Right hindlimb (tissue), 1 donor: Measurements from ENCODE around the gene OGA.

Source experiments
- DNase-seq: peaks from one replicate; pipeline ENCODE4 v3.0.0-alpha.2; 2018

Gene OGA

DNA sequence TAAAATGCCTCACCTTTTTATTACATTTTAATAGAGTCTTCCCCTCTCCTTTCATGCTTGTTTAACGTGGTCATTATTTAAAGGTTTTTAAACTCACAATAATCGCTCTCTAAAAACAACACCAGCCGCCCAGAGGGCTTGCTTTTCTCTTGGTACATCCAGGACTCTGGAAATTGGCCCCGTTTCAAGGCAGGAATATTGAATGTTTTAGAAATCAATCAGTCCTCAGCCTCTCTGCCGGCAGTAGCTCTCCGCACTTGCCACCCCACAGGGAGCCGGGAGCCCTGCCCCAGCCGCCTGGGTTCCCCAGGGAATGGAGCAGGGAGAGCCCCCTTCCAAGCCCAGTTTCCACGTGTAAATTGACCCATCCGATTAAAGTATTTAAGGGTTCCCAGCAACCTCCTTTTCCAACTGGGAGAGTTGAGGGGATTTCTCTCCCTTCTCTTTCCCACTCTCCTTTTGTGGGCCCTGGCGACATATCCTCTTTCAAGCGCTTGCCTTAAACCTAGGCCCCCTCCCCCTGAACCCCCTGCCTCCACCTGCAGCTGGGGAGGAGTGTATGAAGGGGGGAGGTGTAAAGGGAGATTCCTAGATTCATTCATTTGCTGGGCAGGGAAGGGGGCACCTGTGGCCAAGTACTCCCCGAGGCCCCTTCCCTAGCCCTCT, 44.2 kb downstream of the OGA start:
- DNase-seq, result no peak

- DNase-seq, result no peak
Observed at GRCh38 chr10:101772895-101773761, 45.1 kb downstream of the OGA start.

DNA sequence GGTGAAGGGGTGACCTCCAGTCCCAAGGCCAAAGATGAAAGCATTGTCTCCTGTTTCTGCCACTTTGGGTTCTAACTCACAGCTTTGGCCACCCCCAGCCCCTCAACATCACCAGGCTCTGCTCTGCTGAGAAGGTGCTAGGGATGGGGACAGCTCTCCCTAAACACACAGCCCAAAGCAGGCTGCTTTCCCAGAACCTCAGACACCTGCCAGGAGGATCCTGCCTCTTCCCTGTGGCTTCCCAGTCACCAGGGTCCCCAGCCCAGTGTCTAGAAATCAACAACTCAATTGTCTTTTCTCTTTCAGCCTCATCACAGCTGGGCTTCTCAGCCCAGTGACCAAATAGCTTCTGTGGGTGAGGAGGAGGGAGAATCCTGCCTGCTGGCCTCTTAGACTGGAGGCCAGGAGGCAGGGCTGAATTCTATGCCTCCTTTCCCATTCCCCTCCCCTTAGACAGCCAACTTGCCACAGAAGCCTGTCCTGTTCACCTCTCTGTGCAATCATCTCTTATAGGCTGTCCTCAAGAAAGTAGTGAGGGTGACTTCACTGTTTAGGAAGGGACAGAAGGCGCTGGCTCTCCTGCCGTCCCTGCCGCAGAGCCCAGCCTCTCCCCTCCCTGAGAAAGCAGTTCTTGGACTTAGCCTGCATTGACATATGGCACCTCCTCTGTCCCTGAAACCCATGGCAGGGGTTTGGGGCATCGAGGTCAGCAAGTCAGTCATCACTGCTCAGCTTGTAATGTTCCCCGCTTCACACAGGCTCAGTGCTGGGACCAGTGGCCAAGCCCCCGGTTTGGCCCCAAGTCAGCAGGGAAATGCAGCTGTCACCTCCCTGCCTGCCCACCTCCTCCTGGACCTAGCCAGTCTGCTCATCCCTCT, 46.0 kb downstream of the OGA start:
- no peak for DNase-seq

GRCh38 chr10:101771380-101771779, 46.9 kb downstream of the OGA start:
- no peak for DNase-seq

DNA sequence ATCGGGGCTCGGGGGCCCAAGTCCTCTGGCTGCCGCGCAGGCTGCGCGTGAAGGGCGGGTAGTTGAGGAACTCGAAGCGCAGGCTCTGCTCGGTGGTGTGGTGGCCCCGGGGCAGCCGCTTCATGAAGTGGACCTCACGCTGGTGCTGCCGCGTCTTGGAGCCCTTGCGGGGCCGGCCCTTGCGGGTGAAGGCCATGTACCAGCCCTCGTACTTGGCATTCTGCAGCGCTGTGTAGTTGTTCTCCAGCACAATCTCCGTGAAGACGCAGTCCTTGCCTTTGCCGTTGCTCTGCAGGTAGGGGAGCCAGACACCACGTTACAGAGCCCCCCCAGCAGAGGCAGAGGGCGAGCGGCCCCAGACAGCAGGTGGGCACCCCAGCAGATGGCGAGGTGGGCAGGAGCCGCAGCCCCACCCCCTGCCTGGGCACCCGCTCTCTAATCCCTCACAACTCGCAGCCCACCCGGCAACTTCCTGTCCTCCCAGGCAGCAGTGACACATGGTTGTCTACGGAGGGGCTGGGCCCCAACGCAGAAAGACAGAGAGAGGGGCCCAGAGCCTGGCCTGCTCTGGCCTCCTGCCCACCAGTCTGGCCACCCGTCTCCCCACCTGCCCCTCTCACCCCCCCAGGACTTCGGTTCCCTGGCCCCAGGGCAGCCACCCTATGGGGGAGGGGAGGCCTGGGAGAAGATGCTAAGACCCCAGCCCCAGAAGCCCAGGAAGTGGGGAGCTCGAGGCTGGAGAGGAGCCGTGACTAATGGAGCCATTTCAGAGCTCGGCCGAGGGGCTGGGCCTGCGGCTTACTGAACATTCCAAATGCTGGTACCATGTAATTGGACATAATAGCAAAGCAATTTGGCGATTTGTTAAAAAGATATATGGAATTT, 47.7 kb downstream of the OGA start:
- DNase-seq, result no peak

- no peak for DNase-seq
Observed at GRCh38 chr10:101769541-101770180, 48.6 kb downstream of the OGA start.

DNA sequence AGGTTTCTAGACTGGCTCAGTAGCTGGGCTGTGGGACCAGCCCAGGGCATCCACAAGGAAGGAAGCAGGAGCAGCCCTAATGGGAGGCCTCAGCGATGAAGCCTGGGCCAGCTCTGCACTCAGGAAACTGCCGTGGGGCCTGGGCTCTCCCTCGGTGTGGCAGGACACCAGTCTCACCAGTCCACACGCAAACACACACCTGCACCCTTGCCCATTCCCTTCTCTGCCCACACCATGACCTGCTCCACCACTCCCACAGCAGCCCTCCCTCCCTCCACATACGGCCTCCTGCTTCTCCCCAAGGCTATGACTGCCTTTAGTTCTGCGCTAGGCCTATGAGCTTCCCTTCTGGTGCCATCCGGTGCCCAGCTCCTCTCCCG, 49.5 kb downstream of the OGA start:
- no peak for DNase-seq

DNA sequence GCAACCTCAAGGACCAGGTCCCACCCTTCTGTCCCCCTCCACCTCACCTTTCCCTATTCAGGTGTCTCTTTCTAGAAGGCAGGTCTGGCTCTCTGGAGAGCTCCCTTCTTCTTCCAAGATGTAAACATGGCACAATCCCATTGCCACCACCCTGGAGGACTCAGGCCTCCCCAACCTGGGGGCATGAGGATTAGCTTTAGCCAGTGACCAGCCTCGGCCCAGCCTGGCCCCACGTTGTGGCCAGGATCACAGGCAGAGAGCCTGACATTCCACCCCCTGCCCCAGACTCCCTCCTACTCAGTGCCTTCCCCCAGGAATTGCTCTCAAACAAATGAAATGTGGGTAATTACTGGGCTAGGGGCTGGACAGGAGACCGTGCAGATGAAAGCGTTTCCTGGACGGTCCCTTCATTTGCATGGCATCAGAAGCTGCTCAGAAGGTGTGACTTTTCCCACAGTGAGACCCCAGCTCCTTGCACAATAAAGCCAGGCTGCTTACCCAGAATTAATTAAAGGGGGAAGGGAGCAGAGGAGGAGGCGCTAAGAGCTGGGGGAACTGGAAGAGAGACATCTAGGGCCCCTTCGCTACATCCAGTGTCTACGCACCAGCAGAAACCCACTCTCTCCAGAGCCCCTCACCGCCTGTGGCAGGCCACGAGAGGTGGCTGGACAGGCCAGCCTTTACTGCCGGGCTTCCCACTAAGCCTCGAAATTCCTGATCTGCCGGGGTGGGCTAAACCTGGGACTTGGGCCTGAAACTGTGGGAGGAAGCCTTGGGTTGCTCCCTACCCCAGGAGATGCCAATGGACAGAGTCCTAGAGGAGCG, 50.1 kb downstream of the OGA start:
- no peak for DNase-seq

DNA sequence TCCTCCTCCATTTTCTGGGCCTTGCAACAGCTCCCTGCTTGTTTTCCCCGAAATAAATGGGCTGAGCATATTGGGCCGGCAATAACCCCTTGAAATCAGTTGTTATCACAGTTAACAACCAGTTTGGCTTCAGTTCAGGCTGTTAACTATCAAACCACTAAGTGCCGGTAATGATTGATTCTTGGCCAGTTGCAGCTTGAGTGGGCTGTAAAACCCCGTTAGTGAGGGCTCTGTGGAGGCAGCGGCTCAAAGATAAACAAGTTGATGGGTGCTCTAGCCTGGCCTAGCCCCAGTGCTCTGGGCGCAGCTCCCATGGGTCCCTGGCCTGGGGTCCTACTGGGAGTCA, 50.7 kb downstream of the OGA start:
- no peak for DNase-seq

DNA sequence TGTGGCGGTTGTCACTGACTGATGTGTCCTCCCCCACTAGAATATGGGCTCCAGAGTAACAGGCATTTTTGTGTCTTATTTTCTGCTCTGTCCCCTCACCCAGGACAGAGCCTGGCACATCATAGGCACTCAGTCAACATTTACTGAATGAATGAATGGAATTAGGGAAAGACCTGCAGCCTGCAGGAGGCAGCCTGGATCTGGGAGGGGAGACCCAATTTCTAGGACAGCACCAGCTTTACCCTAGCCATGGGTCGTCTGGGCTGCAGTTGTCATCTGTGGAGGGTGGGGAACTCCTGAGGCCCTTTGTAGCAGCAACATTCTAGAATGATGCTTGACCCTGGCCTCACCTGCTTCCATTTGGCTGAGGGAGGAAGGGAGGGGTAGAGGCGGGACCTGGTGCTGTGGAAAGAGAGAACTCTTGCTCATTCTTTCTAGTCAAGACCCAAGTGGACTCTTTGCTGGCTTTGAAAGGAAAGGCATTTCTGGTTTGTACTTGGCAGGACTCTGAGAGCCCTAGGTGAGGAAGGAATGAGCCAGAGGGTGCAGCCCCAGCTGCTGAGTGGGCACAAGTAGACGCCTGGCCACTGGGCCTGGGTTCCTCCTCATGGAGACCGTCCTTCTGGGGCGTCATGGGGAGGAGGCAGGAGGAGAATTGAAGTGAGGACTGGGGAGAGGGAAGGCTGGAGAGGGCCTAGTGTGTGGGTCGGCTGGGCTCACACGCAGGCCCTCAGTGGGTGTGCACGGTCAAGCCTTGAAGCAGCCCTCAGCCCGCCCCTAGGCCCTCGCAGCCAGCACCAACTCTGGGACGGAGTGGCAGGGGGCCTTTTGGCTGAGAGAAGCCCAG, 51.3 kb downstream of the OGA start:
- DNase-seq, result no peak

DNA sequence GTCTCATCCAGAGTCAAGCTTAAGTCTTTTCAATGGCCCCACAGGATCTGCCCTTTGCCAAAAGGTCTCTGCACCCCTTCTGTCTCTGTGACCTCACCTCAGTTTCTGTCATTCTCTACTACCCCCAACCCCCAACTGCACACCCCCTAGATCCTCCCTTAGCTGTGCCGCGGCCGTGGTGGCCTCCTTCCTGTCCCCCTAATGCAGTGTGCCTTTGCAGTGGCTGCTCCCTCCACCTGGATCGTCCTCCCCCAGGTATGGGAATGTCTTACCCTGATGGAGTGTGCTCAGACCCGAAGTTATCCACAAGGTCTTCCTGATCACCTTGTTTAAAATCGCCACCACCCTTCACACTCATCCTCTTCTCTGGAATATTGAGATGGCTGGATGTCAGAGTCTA, 51.9 kb downstream of the OGA start:
- no peak for DNase-seq

- DNase-seq, result no peak
Observed at GRCh38 chr10:101763141-101763846, 55.0 kb downstream of the OGA start.

DNA sequence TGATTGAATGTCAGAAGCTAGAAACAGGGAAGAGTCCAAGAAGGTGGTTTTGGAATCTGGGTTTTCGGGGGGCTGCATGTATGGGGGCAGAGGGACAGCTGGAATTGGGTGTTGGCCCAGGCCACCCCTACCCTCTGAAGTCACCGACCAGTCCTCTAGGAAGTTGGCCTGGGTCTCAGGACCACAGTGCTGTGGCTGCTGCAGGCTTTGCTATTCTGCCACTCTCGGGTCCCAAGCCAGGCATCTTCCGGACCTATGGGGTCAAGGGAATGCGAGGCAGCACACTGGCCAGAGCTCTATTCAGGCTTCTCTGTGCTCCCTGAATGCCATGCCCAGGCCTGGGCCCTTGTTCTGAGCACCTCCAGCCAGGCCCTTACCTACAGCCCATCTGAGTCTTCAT, 55.5 kb downstream of the OGA start:
- no peak for DNase-seq

GRCh38 chr10:101761226-101761625, 57.0 kb downstream of the OGA start:
- no peak for DNase-seq

- no peak for DNase-seq
Observed at GRCh38 chr10:101760510-101760909, 57.7 kb downstream of the OGA start.

GRCh38 chr10:101759309-101760247, 58.7 kb downstream of the OGA start:
- no peak for DNase-seq

- no peak for DNase-seq
Observed at GRCh38 chr10:101758858-101759257, 59.4 kb downstream of the OGA start.

- no peak for DNase-seq
Observed at GRCh38 chr10:101752241-101752640, 66.0 kb downstream of the OGA start.
